ENCODE results near the gene REPS1. TPM values are rescaled to one million over a fixed set of nuclear protein-coding genes. Genes with fewer than 3 reads are reported as not detected.
A peak's percentile ranks its signal among the peaks of the same experiment; 100 is the strongest.

The REPS1 gene
- total RNA-seq, 1 experiment from 2014 or later: 63.4 TPM

DNA sequence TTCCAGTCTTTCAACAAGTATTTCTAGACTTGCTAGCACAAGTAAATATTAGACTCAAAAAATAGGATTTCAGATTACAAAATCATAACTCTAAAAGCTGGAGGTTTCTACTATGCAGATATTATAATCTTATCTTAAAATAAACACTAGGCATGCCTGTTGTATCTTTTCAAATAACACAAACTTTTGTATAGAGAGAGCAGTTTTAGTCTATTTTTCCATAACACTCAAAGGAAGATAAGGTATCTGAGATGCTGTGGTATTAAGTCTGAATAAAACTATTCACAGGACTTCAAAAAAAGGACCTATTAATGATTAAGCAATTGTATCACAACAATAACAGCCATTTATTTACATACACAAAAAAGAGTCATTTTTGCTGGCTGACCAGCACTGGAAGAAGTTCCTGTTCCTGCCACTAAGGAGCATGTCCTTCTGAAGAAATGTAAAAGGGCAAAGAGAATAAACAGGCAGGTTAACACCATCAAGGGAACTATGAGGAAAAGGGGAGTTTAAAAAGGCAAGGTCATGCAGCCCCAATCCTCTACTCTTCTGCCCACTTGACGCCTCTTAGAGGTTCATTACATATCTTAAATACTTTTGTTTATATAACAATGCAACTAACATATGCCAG, 39.4 kb downstream of the REPS1 start:
- TF ChIP-seq EZH2 (IDR thresholded peaks at IDR 0.05; ENCODE audit: borderline replicate concordance, low read depth, low read length, poor library complexity, severe bottlenecking): no peak
- TF ChIP-seq, protein P1, sequence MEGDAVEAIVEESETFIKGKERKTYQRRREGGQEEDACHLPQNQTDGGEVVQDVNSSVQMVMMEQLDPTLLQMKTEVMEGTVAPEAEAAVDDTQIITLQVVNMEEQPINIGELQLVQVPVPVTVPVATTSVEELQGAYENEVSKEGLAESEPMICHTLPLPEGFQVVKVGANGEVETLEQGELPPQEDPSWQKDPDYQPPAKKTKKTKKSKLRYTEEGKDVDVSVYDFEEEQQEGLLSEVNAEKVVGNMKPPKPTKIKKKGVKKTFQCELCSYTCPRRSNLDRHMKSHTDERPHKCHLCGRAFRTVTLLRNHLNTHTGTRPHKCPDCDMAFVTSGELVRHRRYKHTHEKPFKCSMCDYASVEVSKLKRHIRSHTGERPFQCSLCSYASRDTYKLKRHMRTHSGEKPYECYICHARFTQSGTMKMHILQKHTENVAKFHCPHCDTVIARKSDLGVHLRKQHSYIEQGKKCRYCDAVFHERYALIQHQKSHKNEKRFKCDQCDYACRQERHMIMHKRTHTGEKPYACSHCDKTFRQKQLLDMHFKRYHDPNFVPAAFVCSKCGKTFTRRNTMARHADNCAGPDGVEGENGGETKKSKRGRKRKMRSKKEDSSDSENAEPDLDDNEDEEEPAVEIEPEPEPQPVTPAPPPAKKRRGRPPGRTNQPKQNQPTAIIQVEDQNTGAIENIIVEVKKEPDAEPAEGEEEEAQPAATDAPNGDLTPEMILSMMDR (conservative IDR thresholded peaks at IDR 0.05; ENCODE audit: low read depth, low read length): no peak
- H3K27me3 ChIP-seq (replicated peaks; ENCODE audit: insufficient read depth, low read depth, low read length, poor library complexity): no peaks in the 10 kb centered on the region
- H3K36me3 ChIP-seq (ENCODE audit: insufficient read depth, low read length, poor library complexity, severe bottlenecking): peaks cover 16% of the 10 kb centered on the region
- intact Hi-C loops (cut with micrococcal nuclease; ENCODE audit: unreplicated experiment): no loop called here
- ChIA-PET POLR2A (ENCODE audit: low non-redundant PET) (no interaction called here), CTCF (no interaction called here)
- H3K9me3 ChIP-seq (ENCODE audit: low read depth, low read length, poor library complexity, severe bottlenecking): no peaks in the 10 kb centered on the region
- no peak for DNase-seq (ENCODE audit: low spot score)
- H3K27ac ChIP-seq (ENCODE audit: low read depth, low read length, poor library complexity, severe bottlenecking): no peak overlapping the region
- no TSS peak for BruUV-seq (replicated peaks)
- H3K4me1 ChIP-seq (ENCODE audit: insufficient read depth, low read length, poor library complexity, severe bottlenecking): peaks cover 27% of the 10 kb centered on the region
- H3K4me3 ChIP-seq (ENCODE audit: low read depth, low read length, poor library complexity, severe bottlenecking): no peak overlapping the region

DNA sequence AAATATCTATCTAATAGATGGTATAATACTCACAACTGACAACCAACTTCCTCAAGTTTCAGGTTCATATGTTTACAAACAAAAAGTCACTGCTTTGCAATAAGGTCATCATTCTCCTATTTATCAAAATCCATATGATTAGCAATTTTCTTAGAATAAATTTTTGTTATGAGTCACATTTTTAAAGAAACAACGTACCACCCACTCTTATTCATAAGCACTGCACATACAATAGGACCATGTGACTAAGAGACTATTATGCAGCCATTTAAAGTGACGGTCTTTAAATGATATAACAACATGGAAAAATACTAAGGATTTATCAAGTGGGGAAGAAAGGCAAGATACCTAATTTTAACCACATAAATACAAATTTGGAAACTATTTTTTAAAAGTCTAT, 40.0 kb downstream of the REPS1 start:
- ChIA-PET POLR2A (ENCODE audit: low non-redundant PET) (no interaction called here), CTCF (no interaction called here)
- Histone ChIP-seq H3K27ac (ENCODE audit: low read depth, low read length, poor library complexity, severe bottlenecking) (no peak overlapping the region), H3K4me1 (ENCODE audit: insufficient read depth, low read length, poor library complexity, severe bottlenecking) (peaks cover 21% of the 10 kb centered on the region), H3K36me3 (ENCODE audit: insufficient read depth, low read length, poor library complexity, severe bottlenecking) (peaks cover 16% of the 10 kb centered on the region), H3K9me3 (ENCODE audit: low read depth, low read length, poor library complexity, severe bottlenecking) (no peaks in the 10 kb centered on the region), H3K27me3 (replicated peaks; ENCODE audit: insufficient read depth, low read depth, low read length, poor library complexity) (no peaks in the 10 kb centered on the region), H3K4me3 (ENCODE audit: low read depth, low read length, poor library complexity, severe bottlenecking) (no peak overlapping the region)
- intact Hi-C loops (cut with micrococcal nuclease; ENCODE audit: unreplicated experiment): no loop called here
- TF ChIP-seq EZH2 (IDR thresholded peaks at IDR 0.05; ENCODE audit: borderline replicate concordance, low read depth, low read length, poor library complexity, severe bottlenecking): no peak
- TF ChIP-seq, protein P1 (conservative IDR thresholded peaks at IDR 0.05; ENCODE audit: low read depth, low read length): no peak
- no TSS peak for BruUV-seq (replicated peaks)
- DNase-seq (ENCODE audit: low spot score): no peak

DNA sequence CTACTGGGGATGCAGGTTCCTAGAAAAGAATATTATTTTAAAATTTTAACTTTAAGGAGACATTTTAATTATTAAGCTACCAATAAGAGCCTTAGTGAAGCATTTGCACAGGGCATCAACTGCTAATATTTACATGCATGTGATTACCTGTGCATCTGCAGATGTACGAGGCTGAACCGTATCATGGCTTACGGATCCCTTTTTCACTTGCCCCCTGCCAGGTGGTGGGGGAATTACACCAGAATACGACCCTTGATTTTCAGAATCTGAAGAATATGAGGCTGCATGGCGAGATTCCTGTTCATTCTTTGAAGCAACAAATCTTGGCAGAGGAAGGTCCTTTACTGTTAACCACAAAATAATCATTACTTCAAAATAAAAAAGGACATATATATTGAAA, 42.7 kb downstream of the REPS1 start:
- DNase-seq (ENCODE audit: low spot score): peak; percentile 18
- intact Hi-C loops (cut with micrococcal nuclease; ENCODE audit: unreplicated experiment): no loop called here
- no TSS peak for BruUV-seq (replicated peaks)
- no peak overlapping the region for H3K27ac ChIP-seq (ENCODE audit: low read depth, low read length, poor library complexity, severe bottlenecking)
- H3K4me3 ChIP-seq (ENCODE audit: low read depth, low read length, poor library complexity, severe bottlenecking): no peak overlapping the region
- no peaks in the 10 kb centered on the region for H3K9me3 ChIP-seq (ENCODE audit: low read depth, low read length, poor library complexity, severe bottlenecking)
- POLR2A ChIA-PET (ENCODE audit: low non-redundant PET): interaction anchor here (0.7 kb wide), 1 partner anchor 10 kb away, joined by 3 read pairs; no protein-coding TSS in a partner anchor
- no peaks in the 10 kb centered on the region for H3K27me3 ChIP-seq (replicated peaks; ENCODE audit: insufficient read depth, low read depth, low read length, poor library complexity)
- peaks cover 20% of the 10 kb centered on the region for H3K4me1 ChIP-seq (ENCODE audit: insufficient read depth, low read length, poor library complexity, severe bottlenecking)
- TF ChIP-seq, protein P1 (conservative IDR thresholded peaks at IDR 0.05; ENCODE audit: low read depth, low read length): 0 out of 2 replicates have a peak, but pooled peaks have one; percentile 20
- TF ChIP-seq EZH2 (IDR thresholded peaks at IDR 0.05; ENCODE audit: borderline replicate concordance, low read depth, low read length, poor library complexity, severe bottlenecking): no peak
- peaks cover 21% of the 10 kb centered on the region for H3K36me3 ChIP-seq (ENCODE audit: insufficient read depth, low read length, poor library complexity, severe bottlenecking)
- CTCF ChIA-PET: no interaction called here
